Gastrocnemius medialis (tissue), 4 donors: ENCODE results near the gene C19orf73. TPM values are rescaled to one million over a fixed set of nuclear protein-coding genes. Genes with fewer than 3 reads are reported as not detected.
"Not testable (repeated sequence)": the region's sequence is repeated elsewhere in the genome, so short reads cannot be mapped to it uniquely, and the experiment has no call there.

Experiments used
- ATAC-seq, 2 donors: fragments of 150-250 bp; one replicate each; pipeline ENCODE4 v1.9.1; 2016
- DNase-seq, 2 donors: peaks; one replicate each; pipeline ENCODE4 v3.0.0-alpha.2; 2019
- H3K27ac ChIP-seq, 4 donors: fragments of 200-600 bp; sonication (generic); 1 replicate in 1 of 4; 2 replicates in 3 of 4; pipeline ENCODE4 v1.5.1; 2016 to 2018; ENCODE audit warnings: mild to moderate bottlenecking in 2 of 4, moderate library complexity in 1 of 4
- H3K27me3 ChIP-seq, 3 donors: fragments of 200-600 bp; sonication (generic) in 2 of 3; 1 replicate in 1 of 3; 2 replicates in 2 of 3; pipeline versions ENCODE4 v1.5.1 to v1.6.0; 2016 to 2019; ENCODE audit warnings: mild to moderate bottlenecking in 1 of 3, moderate library complexity in 1 of 3
- H3K36me3 ChIP-seq, 2 donors: fragments of 200-600 bp; sonication (generic) in 1 of 2; one replicate each; pipeline ENCODE4 v1.5.1; 2017 to 2018
- H3K4me1 ChIP-seq, 2 donors: fragments of 200-600 bp; sonication (generic) in 1 of 2; one replicate each; pipeline ENCODE4 v1.5.1; 2016 to 2017; ENCODE audit warnings: mild to moderate bottlenecking in 2 of 2
- H3K4me3 ChIP-seq, 4 donors: fragments of 200-600 bp; sonication (generic) in 3 of 4; 1 replicate in 1 of 4; 2 replicates in 3 of 4; pipeline ENCODE4 v1.5.1; 2016 to 2019; ENCODE audit warnings: mild to moderate bottlenecking in 2 of 4
- H3K9me3 ChIP-seq, 3 donors: fragments of 200-600 bp; sonication (generic) in 2 of 3; 1 replicate in 1 of 3; 2 replicates in 2 of 3; pipeline ENCODE4 v1.5.1; 2016 to 2019
- CTCF ChIP-seq, 5 experiments: fragments of 450-650 bp in 3 of 5; fragments of 200-600 bp in 2 of 5; sonication (generic) in 2 of 5; IDR thresholded peaks in 4 of 5; conservative IDR thresholded peaks in 1 of 5; 1 replicate in 4 of 5; 2 replicates in 1 of 5; pipeline ENCODE4 v1.5.1; 2016 to 2019; ENCODE audit warnings: antibody characterized with exemption in 5 of 5, mild to moderate bottlenecking in 3 of 5, moderate library complexity in 3 of 5
- POLR2A ChIP-seq, 2 donors: fragments of 450-650 bp; IDR thresholded peaks; one replicate each; pipeline ENCODE4 v1.6.1; 2017; ENCODE audit warnings: antibody characterized with exemption in 2 of 2, mild to moderate bottlenecking in 2 of 2, moderate library complexity in 2 of 2
- in situ Hi-C, 4 donors: fragments of 200-750 bp; cut with MboI; loops; one replicate each; pipeline versions ENCODE4 v1.15.0 to v1.8.0; 2017; ENCODE audit warnings: low sequenced_read_pairs in 4 of 4
- intact Hi-C: fragments of 100-400 bp; cut with DNase I; formaldehyde crosslinking; loops from one replicate; pipeline ENCODE4 v1.15.1; 2023; ENCODE audit warnings: low total_unique reads
- total RNA-seq, 4 donors: library from RNA; depleted of rRNA; stranded (reverse); fragments of >200 nt; gene quantifications; one replicate each; pipeline versions ENCODE4 v1.1.0 to v1.2.3, GENCODE V29; 2016

Gene C19orf73
- total RNA-seq, 4 donors from 2014 or later: 1.3 to 11.7 (median 3.5) TPM

GRCh38 chr19:49126575-49126974, 7.6 kb upstream of the C19orf73 start:
- Histone ChIP-seq H3K4me1 (peaks cover 7 to 17% of the 10 kb centered on the region in 2 donors), H3K27ac (no peak overlapping the region), H3K4me3 (no peak overlapping the region), H3K27me3 (peaks cover 0 to 4% (median 0%) of the 10 kb centered on the region in 3 donors), H3K36me3 (no peaks in the 10 kb centered on the region), H3K9me3 (no peaks in the 10 kb centered on the region)
- TF ChIP-seq POLR2A (IDR thresholded peaks at IDR 0.05) (no peak), CTCF (IDR thresholded peaks at IDR 0.05 in 4 of 5, conservative IDR thresholded peaks at IDR 0.05 in 1 of 5) (no peak)
- intact Hi-C loops (loop anchor here (5.0 kb wide), 1 partner anchor 211 kb away; the partner anchor contains the start of gene CD37), in situ Hi-C loops (no loop called here)
- ATAC-seq (no peak), DNase-seq (no peak)

DNA sequence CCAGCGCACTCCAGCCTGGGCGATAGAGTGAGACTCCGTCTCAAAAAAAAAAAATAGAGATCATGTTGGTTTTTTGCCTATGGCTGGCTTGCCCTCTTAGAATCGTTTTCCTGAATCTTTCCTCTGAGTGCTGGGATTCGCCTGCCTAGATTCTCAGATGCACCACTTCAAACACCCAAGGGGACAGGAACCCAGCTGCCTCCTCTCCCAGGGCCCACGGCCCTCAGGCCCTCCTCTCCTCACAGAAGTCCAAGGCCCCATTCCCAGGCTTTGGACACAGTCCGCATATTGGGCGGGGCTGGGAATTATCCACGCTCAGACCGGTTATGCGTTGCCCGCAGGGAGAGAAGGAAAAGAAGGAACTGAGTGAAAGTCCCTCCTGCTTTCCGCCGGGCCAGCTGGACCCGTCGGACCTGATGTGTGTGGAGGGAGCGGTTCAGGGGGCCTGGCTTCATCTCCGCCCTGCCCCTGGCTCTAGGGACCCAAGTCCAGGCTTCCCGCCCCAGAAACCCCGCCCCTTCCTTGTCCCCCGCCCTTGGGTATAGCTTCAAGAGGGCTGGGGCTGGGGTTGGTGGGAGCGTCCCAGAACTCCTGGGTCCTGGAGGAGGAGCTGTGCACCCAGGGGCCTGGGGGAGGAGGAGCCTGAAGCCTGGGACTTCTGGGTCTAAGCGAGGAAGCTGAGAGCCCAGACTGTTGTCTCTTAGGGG, 6.2 kb upstream of the C19orf73 start:
- intact Hi-C loops: loop anchor here (5.0 kb wide), 1 partner anchor 212 kb away; the partner anchor contains the start of gene CD37
- Histone ChIP-seq H3K4me1 (peaks cover 7 to 18% of the 10 kb centered on the region in 2 donors), H3K36me3 (no peaks in the 10 kb centered on the region), H3K9me3 (no peaks in the 10 kb centered on the region), H3K27ac (no peak overlapping the region), H3K27me3 (peaks cover 0 to 4% (median 0%) of the 10 kb centered on the region in 3 donors), H3K4me3 (no peak overlapping the region)
- in situ Hi-C loops: no loop called here
- ATAC-seq (no peak), DNase-seq (no peak)
- TF ChIP-seq CTCF (IDR thresholded peaks at IDR 0.05 in 4 of 5, conservative IDR thresholded peaks at IDR 0.05 in 1 of 5) (no peak), POLR2A (IDR thresholded peaks at IDR 0.05) (no peak)

DNA sequence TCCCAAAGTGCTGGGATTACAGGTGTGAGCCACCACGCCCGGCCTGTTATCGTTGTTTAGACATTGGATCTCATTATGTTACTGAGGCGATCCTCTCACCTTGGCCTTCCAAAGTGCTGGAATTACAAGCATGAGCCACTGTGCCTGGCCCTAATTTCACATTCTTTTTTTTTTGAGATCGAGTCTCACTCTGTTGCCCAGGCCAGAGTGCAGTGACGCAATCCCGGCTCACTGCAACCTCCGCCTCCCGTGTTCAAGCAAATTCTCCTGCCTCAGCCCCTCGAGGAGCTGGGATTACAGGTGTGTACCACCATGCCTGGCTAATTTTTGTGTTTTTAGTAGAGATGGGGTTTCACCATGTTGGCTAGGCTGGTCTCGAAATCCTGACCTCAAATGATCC, 4.3 kb upstream of the C19orf73 start:
- peaks cover 10 to 21% of the 10 kb centered on the region in 2 donors for H3K4me1 ChIP-seq
- in situ Hi-C loops, intact Hi-C loops, H3K36me3 ChIP-seq, ATAC-seq, H3K27me3 ChIP-seq, H3K27ac ChIP-seq, H3K9me3 ChIP-seq, DNase-seq, H3K4me3 ChIP-seq: not testable (repeated sequence)

GRCh38 chr19:49121841-49122240, 2.9 kb upstream of the C19orf73 start:
- H3K4me3 ChIP-seq, DNase-seq, H3K36me3 ChIP-seq, in situ Hi-C loops, H3K27me3 ChIP-seq, ATAC-seq, H3K27ac ChIP-seq, intact Hi-C loops, H3K9me3 ChIP-seq: not testable (repeated sequence)
- H3K4me1 ChIP-seq: peaks cover 13 to 21% of the 10 kb centered on the region in 2 donors

DNA sequence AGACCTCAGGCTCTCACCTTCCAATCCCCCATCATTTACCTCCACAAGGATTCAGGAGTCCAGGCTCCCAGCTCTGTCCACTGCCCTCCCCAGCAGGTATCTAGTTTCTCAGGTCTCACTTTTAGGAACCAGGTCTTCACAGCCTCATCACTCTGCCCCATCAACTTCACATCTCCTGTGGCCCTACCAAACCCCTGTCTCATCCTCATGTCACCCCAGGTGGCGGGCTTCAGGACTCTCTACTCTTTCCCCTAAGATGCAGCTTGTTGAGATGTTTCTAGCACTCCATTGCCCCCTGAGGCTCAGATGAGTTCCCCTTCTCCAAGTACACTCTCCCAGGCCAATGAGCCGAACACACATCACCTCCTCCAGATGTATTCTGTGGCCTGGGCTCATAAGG, 1.9 kb upstream of the C19orf73 start:
- Histone ChIP-seq H3K9me3 (no peaks in the 10 kb centered on the region), H3K36me3 (no peaks in the 10 kb centered on the region), H3K4me3 (no peak overlapping the region), H3K4me1 (peaks cover 13 to 21% of the 10 kb centered on the region in 2 donors), H3K27ac (no peak overlapping the region), H3K27me3 (peaks cover 0 to 4% (median 0%) of the 10 kb centered on the region in 3 donors)
- ATAC-seq (no peak), DNase-seq (no peak)
- TF ChIP-seq POLR2A (IDR thresholded peaks at IDR 0.05) (no peak), CTCF (IDR thresholded peaks at IDR 0.05 in 4 of 5, conservative IDR thresholded peaks at IDR 0.05 in 1 of 5) (no peak)
- intact Hi-C loops (no loop called here), in situ Hi-C loops (no loop called here)
